ENCODE data around the gene MT1X. TPM values are rescaled to one million over a fixed set of nuclear protein-coding genes. Genes with fewer than 3 reads are reported as not detected.

The MT1X gene
- total and polyA plus RNA-seq, 2 of the 13 experiments (the other 11 are each of a cell fraction or from before 2014, with no cell fraction given): 19.7 to 288 TPM

- TF ChIP-seq ZNF367 (CRISPR knock-in tag; IDR thresholded peaks at IDR 0.05; ENCODE audit: borderline replicate concordance) (no peak), ZNF207 (IDR thresholded peaks at IDR 0.05; ENCODE audit: borderline replicate concordance) (no peak), MAF1 (CRISPR knock-in tag; IDR thresholded peaks at IDR 0.05; ENCODE audit: borderline replicate concordance) (no peak), RORA (CRISPR knock-in tag; IDR thresholded peaks at IDR 0.05) (no peak), SOX13 (IDR thresholded peaks at IDR 0.05) (no peak), SOX13 (CRISPR knock-in tag; conservative IDR thresholded peaks at IDR 0.05 in 1 of 2, IDR thresholded peaks at IDR 0.05 in 1 of 2) (no peak), REXO4 (CRISPR knock-in tag; IDR thresholded peaks at IDR 0.05; ENCODE audit: borderline replicate concordance) (no peak), KDM1A (CRISPR knock-in tag; IDR thresholded peaks at IDR 0.05) (no peak), ZEB1 (IDR thresholded peaks at IDR 0.05; ENCODE audit: insufficient replicate concordance, low read depth) (no peak), REST (IDR thresholded peaks at IDR 0.05; ENCODE audit: borderline replicate concordance in 1 of 2, low read depth in 1 of 2, low read length in 2 of 2) (no peak), ZNF674 (CRISPR knock-in tag; IDR thresholded peaks at IDR 0.05; ENCODE audit: low read depth) (no peak), KMT2B (CRISPR knock-in tag; IDR thresholded peaks at IDR 0.05) (no peak), DNMT3B (CRISPR knock-in tag; conservative IDR thresholded peaks at IDR 0.05) (no peak), ZNF670 (CRISPR knock-in tag; IDR thresholded peaks at IDR 0.05; ENCODE audit: borderline replicate concordance) (no peak), MAFK (conservative IDR thresholded peaks at IDR 0.05 in 1 of 2, IDR thresholded peaks at IDR 0.05 in 1 of 2; ENCODE audit: low read length in 2 of 2) (no peak), ZNF709 (CRISPR knock-in tag; IDR thresholded peaks at IDR 0.05) (no peak; the same call in 1 of the 2 replicates), AGO1 (IDR thresholded peaks at IDR 0.05; ENCODE audit: low read depth, low read length, poor library complexity, severe bottlenecking) (no peak), KDM5B (CRISPR knock-in tag; IDR thresholded peaks at IDR 0.05; ENCODE audit: borderline replicate concordance) (peak; percentile 72)
- TF ChIP-seq, protein P1, sequence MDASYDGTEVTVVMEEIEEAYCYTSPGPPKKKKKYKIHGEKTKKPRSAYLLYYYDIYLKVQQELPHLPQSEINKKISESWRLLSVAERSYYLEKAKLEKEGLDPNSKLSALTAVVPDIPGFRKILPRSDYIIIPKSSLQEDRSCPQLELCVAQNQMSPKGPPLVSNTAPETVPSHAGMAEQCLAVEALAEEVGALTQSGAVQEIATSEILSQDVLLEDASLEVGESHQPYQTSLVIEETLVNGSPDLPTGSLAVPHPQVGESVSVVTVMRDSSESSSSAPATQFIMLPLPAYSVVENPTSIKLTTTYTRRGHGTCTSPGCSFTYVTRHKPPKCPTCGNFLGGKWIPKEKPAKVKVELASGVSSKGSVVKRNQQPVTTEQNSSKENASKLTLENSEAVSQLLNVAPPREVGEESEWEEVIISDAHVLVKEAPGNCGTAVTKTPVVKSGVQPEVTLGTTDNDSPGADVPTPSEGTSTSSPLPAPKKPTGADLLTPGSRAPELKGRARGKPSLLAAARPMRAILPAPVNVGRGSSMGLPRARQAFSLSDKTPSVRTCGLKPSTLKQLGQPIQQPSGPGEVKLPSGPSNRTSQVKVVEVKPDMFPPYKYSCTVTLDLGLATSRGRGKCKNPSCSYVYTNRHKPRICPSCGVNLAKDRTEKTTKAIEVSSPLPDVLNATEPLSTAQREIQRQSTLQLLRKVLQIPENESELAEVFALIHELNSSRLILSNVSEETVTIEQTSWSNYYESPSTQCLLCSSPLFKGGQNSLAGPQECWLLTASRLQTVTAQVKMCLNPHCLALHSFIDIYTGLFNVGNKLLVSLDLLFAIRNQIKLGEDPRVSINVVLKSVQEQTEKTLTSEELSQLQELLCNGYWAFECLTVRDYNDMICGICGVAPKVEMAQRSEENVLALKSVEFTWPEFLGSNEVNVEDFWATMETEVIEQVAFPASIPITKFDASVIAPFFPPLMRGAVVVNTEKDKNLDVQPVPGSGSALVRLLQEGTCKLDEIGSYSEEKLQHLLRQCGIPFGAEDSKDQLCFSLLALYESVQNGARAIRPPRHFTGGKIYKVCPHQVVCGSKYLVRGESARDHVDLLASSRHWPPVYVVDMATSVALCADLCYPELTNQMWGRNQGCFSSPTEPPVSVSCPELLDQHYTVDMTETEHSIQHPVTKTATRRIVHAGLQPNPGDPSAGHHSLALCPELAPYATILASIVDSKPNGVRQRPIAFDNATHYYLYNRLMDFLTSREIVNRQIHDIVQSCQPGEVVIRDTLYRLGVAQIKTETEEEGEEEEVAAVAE (CRISPR knock-in tag; IDR thresholded peaks at IDR 0.05; ENCODE audit: borderline replicate concordance): no peak
Measured at GRCh38 chr16:56667581-56668571, 14.4 kb upstream of the MT1X start, which contains the start of gene MT1G (continued).

All from HepG2 (cell line).